Measurements from ENCODE around the gene PTGER3.

PTGER3 gene

DNA sequence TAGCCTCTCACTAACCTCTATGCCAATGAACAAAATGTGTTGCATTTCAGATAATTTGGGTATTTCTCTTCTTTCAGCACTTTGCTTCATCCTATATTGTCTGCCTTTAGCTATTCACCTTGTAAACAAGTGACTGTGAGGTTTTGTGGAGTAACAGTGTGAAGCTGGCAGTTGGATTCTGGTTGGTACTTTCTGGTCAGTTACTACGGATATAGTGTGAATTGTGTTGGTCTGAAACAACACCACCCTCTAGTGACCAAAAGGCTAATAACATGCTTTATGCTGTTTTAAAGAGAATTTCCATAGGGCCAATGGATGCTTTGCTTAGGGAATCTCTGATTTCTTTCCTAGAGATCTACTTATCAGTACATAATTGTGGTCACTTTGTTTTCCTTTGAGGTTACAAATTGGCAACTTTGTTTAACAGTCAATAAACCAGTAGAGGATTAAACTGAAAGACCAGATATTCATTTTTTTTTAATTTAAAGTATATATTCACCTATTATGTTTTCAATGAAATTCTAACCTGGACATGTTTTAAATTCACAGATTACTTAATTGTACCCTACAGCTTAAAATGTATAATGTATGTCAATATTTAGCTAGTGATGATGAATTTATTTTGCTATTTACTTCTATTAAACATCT, 2.5 kb upstream of the PTGER3 start:
- no peak for DNase-seq

DNA sequence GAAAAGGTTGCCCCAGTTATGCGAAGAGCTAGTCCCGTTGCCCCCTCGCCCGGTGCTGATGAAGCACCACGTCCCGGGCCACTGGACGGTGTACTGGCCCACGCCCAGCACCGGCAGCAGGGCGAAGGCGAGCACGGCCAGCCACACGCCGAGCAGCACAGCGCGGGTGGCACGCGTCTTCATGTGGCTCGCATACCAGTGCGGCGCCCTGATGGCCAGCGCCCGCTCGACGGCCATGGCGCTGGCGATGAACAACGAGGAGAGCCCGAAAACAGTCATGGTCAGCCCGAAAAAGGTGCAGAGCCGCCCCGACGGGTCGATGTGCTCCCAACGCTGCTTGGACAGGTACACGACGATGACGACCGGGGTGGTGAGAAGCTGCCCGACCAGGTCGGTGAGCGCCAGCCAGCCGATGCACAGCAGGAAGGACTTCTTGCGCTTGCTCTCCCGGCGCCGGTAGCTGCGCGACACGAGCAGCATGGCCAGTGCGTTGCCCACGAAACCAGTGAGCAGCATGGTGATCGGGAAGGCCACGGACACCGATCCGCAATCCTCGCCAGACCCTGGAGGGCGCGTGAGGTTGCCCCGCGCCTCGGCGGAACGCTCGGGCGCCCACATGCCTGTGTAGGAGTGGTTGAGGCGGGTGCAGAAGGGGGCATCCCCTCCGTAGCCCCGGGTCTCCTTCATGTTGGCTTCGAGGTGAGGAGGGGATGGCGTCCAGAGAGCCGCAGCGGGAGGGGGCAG, 553 bp downstream of the PTGER3 start:
- DNase-seq, result peak in 1 of 4 experiments; percentile 20

DNA sequence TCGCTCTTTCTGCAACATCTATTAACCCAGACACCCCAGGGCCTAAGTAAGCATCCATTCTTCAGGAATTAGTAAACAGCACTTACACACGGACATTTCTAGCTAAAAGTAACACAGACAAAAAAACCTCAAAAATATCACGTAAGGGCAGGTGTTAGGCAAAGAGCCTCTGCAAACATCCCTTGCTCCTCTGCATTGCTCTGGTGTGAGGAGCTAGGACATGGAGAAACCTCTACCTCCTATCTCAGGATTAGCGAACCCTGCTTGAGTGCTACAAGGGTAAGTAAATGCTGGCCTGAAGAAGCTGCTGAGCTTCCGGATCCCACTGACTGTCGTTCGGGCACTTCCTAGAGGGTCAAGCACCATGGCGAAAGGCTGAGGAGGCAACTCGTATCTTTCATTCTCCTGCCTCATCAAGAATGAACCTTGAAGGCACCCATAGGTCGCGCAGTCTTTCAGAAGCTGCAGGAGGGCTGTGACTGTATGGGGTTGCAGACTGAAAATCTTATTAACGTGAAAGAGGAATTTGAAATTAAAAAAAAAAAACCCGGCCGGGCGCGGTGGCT, 2.1 kb downstream of the PTGER3 start:
- DNase-seq, result no peak

DNA sequence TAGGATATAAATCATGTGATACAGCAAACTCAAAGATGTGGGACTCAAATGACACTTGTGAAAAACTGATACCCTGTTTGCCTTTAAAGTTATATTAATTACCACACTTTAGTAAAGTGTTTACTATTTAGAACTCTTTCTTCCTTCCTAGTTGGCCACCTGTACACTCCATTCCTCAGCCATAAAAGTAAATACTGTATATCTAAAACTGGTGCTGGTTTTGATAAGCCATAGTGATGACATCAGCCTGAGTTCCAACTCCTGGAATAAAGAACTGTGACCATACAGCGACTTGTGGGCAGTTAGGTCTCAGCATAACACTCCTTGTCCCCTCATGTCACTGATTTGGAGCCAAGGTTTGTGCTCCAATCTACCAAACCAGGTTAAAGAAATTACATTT, 2.8 kb downstream of the PTGER3 start:
- no peak for DNase-seq

DNA sequence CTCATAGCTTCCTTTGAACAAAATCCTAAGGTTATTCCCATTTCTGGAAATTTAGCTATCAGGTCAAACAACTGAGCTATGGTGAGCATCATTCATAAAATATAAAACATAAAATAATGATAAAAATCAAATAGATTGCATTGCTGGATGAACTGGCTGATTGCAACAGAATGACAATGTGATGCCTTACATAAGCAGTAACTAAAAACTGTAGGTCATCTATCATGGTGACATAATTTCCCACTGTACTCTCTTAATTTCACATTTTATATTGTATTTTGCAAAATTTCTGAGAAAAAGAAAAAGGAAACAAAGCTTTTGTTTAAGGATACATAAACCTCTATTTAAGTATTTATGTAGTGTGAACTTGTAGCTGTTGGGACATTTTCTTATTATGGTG, 4.6 kb downstream of the PTGER3 start:
- no peak for DNase-seq

DNA sequence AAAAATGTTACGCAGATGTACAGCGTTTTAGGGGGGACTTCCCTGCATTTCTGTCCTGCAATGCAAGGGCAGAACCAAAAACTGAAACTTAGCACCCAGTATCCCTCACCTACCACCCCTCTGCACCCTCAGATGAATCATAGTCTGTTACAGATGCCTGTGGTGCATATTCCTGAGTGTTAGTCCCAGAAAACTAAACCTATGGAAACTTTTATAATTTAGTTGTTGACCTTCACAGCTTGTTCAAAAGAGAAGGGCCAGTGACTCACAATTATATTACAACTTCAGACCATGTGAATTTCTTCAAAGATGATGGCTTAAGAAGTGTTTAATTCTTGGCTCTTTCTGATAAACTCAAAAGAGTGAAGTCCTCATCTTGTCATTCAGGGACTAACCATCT, 5.8 kb downstream of the PTGER3 start:
- DNase-seq, result no peak

DNA sequence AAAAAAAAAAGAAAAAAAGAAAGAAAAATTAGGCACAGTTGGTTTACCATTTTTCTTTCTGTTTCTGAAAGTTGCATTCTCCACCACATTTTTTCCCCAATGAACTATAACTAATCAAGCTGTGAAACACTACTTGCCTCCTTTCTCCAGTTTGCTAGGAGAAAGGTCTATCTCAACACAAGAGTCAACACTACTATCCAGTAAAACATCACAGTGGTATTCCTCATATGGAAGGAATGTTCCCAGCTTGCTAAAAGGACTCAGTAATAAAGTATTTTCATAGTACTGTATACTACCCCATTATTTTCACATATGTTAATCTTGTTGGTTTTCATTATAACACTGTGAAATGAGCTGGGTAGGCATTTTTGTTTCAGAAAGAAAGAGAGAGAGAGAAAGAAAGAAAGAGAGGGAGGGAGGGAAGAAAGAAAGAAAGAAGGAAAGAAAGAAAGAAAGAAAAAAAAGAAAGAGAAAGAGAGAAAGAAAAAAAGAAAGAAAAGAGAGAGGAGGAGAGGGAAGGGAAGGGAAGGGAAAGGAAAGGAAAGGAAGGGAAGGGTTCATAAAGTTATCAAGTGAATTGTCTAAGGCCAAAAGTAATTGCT, 7.9 kb downstream of the PTGER3 start:
- no peak for DNase-seq

DNA sequence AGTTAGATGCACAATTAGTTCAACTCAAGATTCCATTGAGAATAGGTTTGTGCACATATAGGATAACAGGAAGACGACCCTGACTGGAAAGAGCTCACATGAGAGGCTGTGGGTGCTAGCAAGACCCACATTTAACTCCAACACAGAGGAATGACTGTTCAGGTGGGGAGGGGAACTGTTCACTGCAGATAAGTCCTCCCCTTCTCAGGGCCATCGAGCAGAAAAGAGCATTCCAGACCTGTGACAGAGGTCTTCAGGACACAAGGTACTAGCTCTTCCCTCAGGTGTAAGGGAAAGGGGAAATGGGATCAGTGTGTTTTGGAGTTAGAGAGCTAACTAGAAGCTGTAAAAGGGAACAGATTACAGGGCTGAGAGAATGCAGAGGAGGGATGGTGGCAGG, 8.7 kb downstream of the PTGER3 start:
- DNase-seq, result no peak

DNA sequence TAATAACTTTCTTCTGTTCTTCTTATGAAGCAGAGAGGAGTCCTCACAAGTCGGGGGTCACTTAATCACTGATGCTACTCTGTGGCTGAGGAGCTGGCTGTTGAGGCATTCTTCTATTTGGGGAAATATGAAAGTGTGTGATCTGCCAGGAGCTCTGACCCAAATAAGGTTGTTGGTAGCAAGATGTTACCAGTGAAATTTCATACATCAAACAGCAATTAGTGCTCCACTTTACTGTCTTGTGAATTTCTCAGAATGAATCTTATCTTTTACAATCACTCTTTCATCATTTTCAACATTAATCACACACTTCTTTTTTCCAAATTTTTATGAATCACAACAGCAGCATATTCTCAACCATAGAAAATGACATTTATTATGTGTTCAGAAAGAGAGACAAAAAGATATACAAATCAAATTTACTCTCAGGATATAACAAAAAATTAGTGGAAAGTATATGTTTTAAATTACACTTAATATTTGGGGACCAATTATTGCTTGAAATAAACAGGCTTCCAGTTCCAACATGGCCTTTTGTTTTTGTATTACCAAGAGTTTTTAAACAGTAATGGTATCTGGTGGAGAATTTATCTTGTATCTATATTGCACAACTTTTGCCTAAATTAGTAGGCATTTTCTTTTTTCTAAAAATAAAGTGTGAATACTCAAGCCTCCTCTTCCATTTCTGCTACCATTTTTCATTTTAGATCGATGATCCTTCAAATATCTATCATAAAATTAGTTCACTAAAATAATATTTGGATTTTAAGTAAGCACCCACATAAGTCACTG, 9.6 kb downstream of the PTGER3 start:
- no peak for DNase-seq

DNA sequence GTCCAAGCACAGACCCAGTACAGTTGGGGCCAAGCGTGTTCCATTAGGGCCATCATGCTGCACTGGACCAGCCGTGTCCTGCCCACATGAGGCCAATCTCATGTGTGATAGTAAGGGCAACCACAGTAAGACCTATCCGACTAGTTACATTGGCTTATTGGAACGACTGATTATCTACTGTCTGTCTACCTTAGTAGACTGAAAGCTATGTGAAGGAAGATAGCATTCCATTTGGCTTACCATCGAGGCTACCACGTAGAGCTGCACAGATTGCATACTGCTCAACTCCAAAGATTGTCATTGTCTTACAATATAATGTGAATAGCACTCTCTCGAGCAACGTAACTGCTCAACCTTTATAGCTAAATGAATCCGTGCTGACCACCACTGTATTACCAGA, 10.6 kb downstream of the PTGER3 start:
- no peak for DNase-seq

DNA sequence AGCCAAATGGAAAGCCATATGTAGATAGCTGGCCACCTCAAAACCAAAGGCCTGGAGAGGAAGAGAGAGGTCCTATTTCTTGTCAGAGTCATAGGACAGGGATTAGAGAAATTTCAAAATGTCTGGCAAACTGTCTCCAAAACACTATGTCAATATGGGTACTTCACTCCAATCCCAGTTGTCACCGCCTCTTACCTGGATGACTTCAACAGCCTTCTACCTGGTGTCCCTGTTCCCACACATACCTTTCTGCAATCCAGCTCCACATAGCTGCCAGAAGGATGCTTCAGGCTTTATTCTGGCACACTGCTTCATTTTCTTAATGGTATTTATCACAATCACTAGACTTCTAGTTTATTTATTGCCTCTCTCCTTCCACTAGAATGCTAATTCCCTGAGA, 14.5 kb downstream of the PTGER3 start:
- no peak for DNase-seq

DNA sequence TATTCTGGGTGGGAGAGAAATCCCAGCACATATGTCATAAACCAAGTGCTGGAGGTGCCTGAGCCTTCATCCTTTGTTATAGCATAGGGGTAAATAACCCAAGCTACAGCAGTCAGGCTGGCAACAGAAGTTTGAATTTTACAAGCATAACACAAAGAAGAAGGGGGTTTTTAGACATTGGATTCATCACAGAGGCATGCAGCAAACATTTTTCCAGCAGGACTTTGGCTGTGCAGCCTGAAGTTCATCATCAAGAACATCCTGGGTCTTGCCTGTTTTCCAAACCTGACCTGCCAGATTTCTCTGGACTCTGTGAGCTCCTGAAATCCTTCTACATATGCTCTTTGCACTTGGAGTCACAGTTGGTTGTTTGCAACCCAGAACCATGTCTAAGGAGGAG, 16.2 kb downstream of the PTGER3 start:
- DNase-seq, result no peak

DNA sequence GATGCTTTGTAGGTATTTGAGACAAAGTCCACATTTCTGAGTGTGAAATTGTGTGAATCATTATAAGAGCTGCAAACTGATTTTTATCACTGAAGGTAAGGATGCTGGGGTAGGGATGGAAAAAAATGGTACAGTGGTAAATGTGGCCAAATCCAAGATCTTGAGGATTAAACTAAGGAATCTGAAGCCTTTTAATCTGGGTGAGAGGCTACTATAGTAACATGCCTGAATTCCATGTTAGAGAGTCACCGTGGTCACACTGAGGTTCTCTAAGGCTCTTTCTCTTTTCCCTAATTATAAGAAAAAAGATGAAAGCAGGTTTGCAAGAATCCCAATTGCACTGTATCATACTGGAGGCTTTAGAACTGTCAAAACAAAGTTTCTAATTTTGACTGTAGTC, 17.6 kb downstream of the PTGER3 start:
- no peak for DNase-seq

DNA sequence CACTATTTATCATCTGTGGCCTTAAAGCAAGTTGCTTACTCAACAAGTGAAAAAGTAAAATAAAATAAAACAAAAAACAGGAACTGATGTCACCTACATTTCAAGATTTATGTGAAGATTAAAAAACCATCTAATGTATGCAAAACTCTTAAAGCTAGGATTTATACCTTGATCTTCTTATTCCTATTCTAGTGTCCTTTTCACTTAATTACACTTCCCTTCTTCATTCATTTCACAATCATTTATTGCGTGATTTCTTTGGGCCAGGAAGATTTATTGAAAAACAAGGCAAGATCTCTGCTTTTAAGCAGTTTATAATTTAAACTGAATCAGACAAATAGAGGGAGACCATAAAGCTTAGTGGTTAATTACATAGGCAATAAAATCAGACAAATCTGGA, 18.6 kb downstream of the PTGER3 start:
- DNase-seq, result no peak

DNA sequence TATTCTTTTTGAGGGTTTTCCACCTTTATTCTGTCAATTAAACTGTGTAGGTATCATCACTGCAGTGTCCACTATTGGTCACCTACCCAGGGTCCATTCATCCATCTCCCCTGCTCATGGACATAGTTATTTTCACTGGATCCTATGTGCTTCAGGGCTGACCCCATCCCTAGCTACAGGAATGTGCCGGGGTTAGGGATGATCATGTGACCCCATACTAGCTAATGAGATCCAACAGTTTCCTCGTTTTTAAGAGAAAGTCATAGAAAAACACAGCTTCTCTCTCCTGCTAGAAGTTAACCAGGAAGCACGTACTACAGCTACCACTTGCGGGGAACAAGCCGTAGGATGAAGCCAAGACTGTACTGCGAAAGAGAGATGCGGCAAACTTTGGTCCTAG, 19.6 kb downstream of the PTGER3 start:
- DNase-seq, result no peak

DNA sequence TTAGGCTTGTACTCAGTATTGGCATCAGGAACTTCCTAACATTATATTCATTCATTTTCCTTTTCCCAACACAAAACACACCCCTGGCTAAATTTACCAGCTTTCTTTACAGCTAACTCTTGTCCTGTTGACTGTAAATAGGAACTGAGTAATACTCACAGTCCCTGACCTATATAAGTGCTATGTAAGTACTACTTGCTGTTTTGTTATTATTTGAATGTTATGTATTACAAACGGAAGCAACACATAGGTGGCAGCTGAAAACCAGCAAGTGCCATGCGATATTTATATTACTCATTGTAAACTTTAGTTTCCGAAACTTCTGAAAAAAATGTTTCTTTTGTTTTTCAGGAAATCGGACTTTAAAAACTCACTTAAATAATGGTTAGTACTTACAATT, 21.5 kb downstream of the PTGER3 start:
- DNase-seq, result no peak

DNA sequence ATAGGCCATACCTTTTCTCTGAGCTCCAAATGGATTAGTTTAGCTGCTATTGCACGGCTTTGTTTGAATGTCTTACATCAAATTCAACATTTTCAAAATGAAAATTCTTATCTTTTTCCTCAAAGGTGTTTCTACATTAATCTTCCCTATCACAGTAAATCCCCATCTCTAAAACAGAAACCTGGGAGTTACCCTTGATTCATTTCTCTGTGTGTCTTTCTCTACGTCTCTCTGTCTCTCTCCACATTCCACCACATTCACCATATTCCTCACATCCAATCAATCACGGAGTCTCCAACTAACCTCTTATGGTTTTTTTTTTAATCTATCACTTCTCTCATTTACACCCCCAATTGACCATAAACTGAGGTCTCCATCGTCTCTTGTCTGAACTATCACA, 24.1 kb downstream of the PTGER3 start:
- no peak for DNase-seq

DNA sequence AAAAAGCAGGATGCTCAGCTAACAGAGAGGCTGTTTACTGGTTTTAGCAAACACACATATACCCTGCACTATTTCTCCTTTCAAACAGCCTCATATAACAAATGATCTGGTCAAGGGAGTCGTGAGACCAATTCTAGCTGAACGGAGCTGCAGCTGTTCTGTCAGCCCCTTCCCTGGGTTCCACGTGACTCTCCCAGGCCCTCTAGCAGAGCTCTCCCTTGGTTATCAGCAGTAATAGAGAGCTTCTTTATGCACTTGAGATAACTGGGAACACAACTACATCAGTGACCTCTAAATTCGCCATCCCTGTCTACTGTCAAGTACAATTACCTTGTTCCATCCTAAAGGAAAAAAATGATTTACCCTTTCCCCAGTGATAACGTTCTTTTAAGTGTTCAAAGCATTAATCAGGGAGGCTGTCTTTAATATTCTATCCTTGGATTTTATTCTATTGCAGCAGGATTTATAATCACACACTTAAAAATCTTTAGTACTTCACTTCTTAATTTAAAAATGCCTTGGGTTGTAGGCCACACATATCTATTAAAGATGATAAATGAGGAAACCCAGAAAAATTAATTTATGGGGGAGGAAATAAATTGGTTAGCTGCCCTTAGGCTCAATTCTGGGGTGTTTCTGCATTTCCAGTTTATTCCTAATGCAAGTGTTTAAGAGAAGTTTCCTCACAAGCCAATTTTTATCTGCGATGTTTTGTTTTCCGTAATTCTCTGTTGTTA, 28.2 kb downstream of the PTGER3 start:
- DNase-seq, result no peak

DNA sequence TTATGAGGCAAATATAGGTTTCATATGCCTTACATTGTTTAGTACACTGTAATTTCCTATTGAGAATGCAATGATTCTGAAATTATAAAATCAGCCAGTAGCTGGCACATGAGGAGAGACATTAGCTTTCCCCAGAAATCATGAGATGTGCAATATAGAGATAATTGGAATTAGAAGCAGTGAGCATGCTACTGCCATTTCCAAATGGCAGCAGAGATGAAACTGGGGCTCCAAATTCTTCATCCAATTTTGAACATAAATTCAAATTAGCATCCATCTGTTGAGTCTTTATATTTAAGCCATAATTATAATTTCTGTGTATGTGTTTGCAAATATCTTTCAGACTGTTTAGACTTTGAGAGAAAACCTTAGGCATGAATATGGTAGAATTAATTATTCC, 28.8 kb downstream of the PTGER3 start:
- no peak for DNase-seq

DNA sequence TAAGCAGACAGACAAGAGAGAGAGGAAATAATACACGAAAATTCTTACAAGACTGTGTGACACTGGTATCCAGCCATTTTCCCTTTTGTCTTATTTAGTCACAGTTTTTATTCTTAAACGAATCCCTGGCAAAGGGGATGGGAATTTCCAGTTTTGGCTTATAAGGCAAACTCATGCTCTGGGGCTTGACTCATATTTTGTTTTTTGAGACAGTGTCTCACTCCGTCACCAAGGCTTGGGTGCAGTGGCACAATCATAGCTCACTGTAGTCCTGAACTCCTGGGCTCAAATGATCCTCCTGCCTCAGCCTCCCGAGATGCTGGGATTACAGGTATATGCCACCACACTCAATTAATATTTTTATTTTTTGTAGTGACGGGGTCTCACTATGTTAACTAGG, 31.9 kb downstream of the PTGER3 start:
- no peak for DNase-seq

DNA sequence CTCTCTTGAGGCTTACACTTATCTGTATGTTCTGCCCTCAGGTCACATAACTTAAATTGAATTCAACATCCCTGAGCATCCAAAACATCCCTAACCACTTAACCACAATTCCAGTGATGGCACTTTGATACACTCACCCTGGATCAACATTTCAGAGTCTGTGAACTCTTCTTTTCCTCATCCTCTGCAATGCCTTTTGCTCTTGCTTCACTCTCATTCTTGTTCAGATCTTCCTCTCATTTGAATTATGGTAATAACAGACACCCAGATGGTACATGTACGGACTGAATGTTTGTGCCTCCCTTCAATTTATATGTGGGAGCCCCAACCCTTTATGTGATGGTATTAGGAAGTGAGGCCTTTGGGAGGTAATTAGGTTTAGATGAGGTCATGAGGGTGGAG, 33.4 kb downstream of the PTGER3 start:
- DNase-seq, result no peak

DNA sequence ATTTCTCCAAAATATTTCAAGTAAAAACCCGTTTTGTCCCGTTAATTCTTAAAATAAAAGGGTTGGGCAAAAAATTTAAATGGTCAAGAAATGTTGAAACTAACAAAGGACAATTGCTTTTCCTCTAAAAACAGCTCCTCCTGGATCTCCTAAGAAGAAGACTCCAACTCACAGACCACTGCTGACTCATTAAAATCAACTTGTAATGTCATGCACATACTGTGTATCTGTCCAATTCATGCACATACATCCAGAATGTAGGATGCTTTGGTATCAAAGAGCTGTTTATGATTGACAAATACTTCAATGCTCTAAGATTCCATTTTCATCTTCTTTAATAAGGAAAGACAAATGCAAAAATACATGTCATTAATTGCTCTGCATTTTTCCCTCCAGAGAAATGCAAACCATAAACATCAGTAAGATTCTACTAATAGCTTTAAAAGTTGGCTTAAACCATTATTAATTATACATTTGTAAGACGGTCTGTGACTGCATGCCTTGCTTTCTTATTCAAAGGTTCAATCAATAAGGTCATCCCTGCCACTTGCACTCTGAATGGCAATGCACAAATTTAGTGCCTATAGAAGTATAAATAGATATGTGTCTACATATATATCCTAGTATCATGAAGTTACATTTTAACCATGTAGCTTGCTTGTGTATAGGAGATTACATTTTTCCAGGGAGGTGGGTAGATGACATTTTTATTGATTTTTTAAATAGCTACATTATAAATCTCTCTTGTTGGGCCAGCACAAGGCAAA, 44.7 kb downstream of the PTGER3 start:
- DNase-seq, result no peak

Measured in activated naive CD4-positive, alpha-beta T cell (primary cell).